Body of pancreas (tissue), 4 donors: ENCODE measurements around the gene BRAT1.

Experiments
- POLR2A ChIP-seq, 3 donors: fragments of 450-650 bp; IDR thresholded peaks; one replicate each; pipeline ENCODE4 v1.6.1; 2016; ENCODE audit warnings: antibody characterized with exemption in 3 of 3, mild to moderate bottlenecking in 2 of 3
- TF ChIP-seq, protein P1 (sequence below), 7 experiments: fragments of 450-650 bp in 4 of 7; fragments of 200-600 bp in 3 of 7; sonication (generic) in 3 of 7; IDR thresholded peaks; one replicate each; pipeline ENCODE4 v1.5.1; 2016 to 2019; ENCODE audit warnings: antibody characterized with exemption in 7 of 7

DNA sequence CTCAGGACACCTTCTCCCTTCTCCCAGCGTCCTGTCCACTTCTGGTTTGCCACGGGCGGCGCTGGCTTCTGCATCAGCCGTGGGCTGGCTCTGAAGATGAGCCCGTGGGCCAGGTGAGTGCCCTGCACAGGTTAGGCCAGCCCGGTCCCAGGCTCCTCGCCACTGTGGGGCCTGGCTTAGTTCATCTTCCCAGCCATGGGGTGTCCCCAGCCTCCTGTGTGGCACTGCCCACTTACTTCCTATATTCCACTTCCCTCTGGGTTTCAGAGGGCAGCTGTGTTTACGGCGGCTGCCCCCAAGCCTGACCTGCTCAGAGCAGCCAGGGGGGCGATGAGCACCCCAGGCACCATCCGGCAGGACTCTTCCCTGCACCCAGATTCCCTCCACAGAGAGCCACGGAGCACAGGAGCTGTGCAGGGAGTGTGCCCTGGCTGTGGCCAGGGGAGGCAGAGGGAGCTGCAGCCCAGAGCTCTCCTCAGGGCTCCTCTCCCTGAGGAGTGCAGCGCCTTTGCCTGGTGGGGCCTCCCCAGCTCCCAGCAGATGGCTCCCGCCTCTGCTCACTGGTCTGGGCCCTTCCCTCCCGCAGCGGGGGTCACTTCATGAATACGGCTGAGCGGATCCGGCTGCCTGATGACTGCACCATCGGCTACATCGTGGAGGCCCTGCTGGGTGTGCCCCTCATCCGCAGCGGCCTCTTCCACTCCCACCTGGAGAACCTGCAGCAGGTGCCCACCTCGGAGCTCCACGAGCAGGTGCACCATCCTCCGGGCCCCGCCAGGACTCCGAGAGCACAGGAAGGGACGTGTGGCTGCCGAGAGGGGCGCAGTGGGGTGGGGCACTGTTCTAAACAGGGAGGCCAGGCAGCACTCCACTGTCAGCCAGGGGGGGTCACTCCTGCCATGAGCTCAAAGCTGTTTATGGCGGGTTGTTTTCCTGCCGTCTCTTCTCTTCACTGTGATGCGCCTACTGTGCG is 29.4 kb downstream of the BRAT1 start:
- TF ChIP-seq, protein P1, sequence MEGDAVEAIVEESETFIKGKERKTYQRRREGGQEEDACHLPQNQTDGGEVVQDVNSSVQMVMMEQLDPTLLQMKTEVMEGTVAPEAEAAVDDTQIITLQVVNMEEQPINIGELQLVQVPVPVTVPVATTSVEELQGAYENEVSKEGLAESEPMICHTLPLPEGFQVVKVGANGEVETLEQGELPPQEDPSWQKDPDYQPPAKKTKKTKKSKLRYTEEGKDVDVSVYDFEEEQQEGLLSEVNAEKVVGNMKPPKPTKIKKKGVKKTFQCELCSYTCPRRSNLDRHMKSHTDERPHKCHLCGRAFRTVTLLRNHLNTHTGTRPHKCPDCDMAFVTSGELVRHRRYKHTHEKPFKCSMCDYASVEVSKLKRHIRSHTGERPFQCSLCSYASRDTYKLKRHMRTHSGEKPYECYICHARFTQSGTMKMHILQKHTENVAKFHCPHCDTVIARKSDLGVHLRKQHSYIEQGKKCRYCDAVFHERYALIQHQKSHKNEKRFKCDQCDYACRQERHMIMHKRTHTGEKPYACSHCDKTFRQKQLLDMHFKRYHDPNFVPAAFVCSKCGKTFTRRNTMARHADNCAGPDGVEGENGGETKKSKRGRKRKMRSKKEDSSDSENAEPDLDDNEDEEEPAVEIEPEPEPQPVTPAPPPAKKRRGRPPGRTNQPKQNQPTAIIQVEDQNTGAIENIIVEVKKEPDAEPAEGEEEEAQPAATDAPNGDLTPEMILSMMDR (IDR thresholded peaks at IDR 0.05), result no peak
- no peak for TF ChIP-seq POLR2A (IDR thresholded peaks at IDR 0.05)
